GM18870 (cell line): ENCODE measurements around the gene ADAM10.

ENCODE experiments used
- ATAC-seq: cut with Tn5 transposase; IDR thresholded peaks from one replicate; pipeline ENCODE4 v1.9.1; 2021; ENCODE audit warnings: moderate library complexity; ENCODE audit not compliant: unreplicated experiment

The ADAM10 gene

GRCh38 chr15:58716027-58716426, 33.5 kb downstream of the ADAM10 start:
- no peak for ATAC-seq

GRCh38 chr15:58715266-58715917, 34.1 kb downstream of the ADAM10 start:
- no peak for ATAC-seq

DNA sequence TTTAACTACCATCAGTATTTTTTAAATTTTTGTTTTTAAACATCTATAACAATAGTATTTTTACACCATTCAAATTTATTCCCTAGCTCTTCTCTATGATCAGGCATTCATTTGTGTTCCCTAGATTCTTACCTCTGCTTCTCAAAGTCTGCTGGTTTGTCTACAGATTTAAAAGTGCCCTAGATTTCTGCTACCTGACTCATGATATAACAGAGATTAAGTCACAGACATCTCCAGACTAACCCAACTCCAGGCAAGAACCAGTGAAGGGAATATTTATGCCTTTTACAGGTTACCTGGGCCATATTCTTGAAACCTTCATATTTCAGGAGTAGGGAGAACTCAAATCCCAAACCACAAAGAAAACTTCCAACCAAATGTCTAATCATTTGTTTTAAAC, 38.8 kb downstream of the ADAM10 start:
- ATAC-seq, result no peak

- ATAC-seq, result no peak
Measured at GRCh38 chr15:58707397-58707796, 42.1 kb downstream of the ADAM10 start.

GRCh38 chr15:58705105-58705504, 44.4 kb downstream of the ADAM10 start:
- no peak for ATAC-seq

DNA sequence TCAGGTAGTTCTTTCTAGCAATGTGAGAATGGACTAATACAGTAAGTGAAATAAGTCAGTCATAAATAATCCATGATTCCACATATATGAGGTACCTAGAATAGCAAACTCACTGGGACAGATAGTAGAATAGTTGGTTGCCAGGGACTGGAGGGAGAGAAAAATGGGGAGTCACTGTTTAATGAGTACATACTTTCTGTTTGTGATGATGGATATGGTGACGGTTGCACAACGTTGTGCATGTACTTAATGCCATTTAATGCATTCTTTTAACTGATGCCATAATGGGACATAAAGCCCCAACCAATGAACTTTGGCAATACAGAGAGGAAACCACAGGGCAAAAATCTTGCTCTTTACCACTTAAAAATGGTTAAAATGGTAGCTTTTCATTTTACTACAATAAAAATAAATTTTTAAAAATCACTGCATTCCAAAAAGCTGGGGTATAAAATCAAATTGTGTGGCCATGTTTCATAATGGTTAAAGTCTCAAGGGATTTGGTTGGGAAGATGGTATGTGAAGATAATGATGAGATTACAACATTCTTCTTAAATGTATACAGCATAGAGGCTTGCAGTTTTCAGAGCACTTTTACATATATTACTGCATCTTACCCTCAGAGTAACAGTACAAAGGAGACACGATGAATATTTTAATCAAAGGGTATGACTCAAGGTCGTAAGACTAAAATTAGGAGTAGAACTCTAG, 45.2 kb downstream of the ADAM10 start:
- ATAC-seq, result no peak

DNA sequence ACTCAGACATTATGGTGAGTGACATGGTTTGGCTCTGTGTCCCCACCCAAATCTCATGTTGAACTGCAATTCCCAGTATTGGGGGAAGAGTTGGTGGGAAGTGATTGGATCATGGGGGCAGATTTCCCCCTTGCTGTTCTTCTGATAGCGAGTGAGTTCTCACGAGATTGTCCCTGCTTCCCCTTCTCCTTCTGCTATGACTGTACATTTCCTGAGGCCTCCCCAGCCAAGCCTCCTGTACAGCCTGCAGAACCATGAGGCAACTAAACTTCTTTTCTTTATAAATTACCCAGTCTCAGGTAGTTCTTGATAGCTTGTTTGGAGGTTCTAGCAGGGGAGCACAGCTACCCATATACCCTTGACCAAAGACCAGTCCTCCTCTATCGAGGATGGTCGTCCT, 45.9 kb downstream of the ADAM10 start:
- ATAC-seq, result no peak

DNA sequence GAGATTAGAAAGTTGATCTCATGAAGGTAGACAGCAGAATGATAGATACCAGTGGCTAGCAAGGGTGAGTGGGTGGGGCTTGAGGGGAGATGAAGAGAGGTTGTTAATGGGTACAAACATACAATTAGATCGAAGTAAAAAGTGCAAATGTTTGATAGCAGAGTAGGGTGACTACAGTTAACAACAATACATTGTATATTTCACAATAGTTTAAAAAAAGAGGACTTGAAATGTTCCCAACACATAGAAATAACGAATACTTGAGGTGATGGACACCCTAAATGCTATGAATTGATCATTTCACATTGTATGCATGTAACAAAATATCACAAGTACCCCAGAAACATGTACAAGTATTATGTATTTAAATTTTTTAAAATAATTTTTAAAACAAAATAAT, 47.3 kb downstream of the ADAM10 start:
- no peak for ATAC-seq

- ATAC-seq, result no peak
Measured at GRCh38 chr15:58701376-58701775, 48.1 kb downstream of the ADAM10 start.

DNA sequence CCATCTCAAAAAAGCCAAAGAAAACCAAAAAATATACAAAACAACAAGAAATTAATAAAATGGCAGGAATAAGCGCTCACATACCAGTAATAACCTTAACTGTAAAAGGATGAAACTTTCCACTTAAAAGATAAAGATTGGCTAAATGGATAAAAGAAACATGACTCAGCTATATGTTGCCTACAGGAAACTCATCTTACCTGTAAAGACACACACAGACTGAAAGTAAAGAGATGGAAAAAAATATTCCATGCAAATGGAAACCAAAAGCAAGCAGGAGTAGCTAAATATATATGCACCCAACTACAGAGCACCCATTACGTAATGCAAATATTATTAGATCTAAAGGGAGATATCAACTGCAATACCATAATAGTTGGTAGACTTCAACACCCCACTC, 49.7 kb downstream of the ADAM10 start:
- ATAC-seq, result no peak

DNA sequence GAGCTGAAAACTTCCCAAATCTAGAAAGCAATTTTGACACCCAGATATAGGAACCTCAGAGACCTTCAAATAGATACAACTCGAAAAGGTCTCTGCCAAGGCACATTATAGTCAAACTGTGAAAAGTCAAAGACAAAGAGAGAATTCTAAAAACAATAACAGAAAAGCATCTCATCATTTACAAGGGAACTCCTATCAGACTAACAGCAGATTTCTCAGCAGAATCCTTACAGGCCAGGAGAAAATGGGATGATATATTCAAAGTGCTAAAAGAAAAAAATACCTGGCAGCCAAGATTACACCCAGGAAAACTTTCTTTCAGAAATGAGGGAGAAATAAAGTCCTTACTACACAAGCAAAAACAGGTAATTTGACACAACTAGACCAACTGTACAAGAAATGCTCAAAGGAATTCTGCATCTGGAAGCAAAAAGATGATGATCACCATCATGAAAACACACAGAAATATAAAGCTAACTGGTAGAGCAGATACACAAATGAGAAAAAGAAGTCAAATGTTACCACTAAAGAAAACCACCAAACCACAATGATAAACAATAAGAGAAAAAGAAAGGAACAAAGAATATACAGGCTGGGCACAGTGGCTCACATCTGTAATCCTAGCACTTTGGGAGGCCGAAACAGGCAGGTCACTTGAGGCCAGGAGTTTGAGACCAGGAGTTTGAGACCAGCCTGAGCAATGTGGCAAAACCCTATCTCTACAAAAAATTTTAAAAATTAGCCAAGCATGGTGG, 50.4 kb downstream of the ADAM10 start:
- ATAC-seq, result no peak

GRCh38 chr15:58697220-58697619, 52.3 kb downstream of the ADAM10 start:
- no peak for ATAC-seq

- no peak for ATAC-seq
Measured at GRCh38 chr15:58696738-58697137, 52.8 kb downstream of the ADAM10 start.

DNA sequence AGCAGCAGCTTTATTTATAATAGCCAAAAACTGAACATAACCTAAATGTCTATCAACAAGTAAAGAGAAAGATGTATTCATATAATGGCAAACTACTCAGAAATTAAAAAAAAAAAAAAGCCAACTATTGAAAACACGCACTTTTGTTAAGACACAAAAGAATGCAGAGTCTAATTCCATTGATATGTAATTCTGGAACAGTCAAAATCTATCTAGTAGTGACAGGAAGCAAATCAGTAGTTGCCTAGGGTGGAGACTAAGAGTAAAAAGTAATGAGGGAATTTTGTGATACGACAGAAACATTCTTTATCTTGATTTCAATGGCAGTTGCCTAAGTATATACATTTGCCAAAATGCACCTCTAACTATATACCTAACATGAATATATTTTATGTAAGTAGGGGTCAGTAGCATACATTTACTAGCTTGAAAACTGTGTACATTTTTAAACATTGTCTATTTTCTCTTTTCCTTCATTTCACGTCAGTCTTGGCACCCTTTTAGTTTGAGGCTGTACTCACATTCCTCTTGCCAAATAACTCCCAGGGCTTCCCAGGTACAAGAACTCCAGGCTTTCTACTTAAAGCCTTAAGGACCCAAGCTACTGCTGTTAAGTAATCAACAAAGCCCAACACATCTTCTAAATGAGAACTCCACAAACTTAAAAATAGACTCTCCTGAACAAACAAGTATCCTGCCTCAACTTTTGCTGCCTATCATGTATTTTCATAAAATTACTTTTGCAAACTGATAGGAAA, 54.7 kb downstream of the ADAM10 start:
- no peak for ATAC-seq

DNA sequence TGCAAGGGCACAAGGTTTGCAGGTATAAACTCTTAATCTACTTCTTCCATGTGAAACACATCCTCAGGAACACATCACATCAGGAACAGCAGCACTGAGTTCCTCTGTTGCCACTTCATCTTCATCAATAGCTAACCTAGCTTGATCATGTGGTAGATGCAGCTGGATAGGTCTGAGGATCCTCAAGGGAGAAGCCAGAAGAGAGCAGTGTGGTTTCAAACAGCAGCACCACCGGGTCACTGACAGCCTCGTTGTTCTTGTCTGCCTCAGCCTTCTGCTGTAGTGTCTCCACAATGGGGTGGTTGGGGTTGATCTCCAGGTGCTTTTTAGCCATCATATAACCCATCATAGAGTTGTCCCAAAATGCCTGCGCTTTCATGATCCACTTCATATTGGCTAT, 58.8 kb downstream of the ADAM10 start:
- ATAC-seq, result no peak

DNA sequence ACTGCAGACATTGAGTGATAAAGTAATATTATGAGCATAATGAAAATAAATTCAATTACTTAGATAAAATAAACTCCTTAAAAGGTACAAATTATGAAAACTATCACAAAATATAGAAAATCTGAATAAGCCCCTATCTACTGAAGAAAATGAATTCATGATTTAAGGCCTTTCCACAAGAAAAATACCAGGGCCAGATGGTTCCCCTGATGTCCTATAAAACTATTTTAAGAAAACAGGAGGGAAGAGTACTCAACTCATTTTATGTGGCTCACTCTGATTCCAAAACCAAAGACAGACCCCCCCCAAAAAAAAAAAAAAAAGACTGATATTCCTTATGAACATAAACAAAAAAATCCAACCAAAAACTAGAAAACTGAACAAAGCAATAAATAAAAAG, 59.9 kb downstream of the ADAM10 start:
- ATAC-seq, result no peak

DNA sequence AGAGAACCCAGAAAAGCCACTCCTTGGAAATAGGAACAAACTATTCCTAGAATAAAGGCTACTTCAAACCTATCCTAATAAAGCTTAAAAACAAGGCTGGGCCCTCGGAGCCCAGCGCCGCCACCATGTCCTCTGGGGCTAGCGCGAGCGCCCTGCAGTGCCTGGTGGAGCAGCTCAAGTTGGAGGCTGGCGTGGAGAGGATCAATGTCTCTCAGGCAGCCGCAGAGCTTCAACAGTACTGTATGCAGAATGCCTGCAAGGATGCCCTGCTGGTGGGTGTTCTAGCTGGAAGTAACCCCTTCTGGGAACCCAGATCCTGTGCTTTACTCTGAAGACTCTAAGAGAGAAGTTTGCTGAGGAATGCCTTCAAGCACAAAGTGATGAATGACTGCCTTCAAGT, 63.2 kb downstream of the ADAM10 start:
- ATAC-seq, result no peak

GRCh38 chr15:58684751-58685150, 64.8 kb downstream of the ADAM10 start:
- ATAC-seq, result no peak

DNA sequence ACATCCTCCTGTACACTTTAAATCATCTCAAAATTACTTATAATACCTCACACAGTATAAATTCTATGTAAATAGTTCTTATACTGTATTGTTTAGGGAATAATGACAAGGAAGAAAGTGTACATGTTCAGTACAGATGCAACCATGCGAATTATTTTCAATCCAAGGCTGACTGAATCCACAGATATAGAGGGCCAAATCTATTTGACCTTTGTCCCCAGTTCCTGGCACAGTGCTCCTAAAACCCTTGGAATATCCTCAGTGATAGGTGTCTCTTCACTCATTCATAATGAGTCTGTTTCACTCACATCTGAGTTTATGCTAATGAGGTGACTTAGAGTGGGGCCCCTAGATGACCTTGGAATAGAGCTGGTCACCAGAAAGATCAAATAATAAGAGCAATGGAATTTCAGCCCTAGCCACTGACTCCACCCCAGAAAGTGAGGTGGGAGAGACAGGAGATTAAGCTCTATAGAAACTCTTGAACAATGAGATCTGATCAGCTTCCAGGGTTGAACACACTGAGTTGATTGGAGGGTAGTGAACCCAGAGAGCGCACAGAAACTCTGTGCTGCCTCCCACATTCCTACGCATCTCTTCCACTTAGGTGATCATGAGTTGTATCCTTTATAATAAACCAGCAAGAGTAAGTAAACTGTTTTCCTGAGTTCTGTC, 65.3 kb downstream of the ADAM10 start:
- ATAC-seq, result no peak

DNA sequence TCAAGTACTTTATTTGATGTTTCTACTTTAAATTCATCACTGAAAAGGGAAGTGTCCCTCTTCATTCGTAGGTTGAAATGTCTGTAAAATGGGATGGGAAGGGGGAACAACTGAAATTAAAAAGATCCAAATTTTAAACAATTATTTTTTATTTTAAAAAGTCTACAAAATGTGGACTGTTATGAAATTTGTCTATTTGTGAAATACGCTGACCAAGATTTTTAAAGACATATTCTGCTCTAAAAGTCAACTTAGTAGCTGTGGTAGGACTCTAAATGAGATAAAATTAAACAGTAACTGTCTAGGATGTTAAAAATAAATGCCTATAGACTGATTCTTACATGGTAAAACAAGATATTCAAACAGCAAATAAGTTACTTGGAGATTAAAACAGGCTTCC, 67.3 kb downstream of the ADAM10 start:
- ATAC-seq, result no peak

- ATAC-seq, result no peak
Measured at GRCh38 chr15:58678683-58679082, 70.8 kb downstream of the ADAM10 start.
